Smooth muscle cell (in vitro differentiated cells): ENCODE data around the gene CELA3A. TPM values are rescaled to one million over a fixed set of nuclear protein-coding genes. Genes with fewer than 3 reads are reported as not detected.
"Not testable (repeated sequence)": the region's sequence is repeated elsewhere in the genome, so short reads cannot be mapped to it uniquely, and the experiment has no call there.

Experiments used
- DNase-seq: peaks from one replicate; lab custom pipeline; 2025; ENCODE audit not compliant: unreplicated experiment; lab: John Stamatoyannopoulos, UW
- H2AFZ ChIP-seq: fragments of 200-600 bp; sonication (generic); 2 replicates; pipeline ENCODE4 v1.6.0; 2016; ENCODE audit warnings: antibody characterized with exemption, low read depth, mild to moderate bottlenecking
- H3F3A ChIP-seq: fragments of 200-600 bp; sonication (generic); 2 replicates; pipeline ENCODE4 v1.6.0; 2017; ENCODE audit warnings: antibody characterized with exemption, low read depth
- H3K27ac ChIP-seq: fragments of 200-600 bp; sonication (generic); 2 replicates; pipeline ENCODE4 v1.5.1; 2016; ENCODE audit warnings: low read depth, mild to moderate bottlenecking
- H3K27me3 ChIP-seq: fragments of 200-600 bp; sonication (generic); 2 replicates; pipeline ENCODE4 v1.6.1; 2016; ENCODE audit warnings: low read depth, mild to moderate bottlenecking
- H3K36me3 ChIP-seq: fragments of 200-600 bp; sonication (generic); 2 replicates; pipeline ENCODE4 v1.5.1; 2016; ENCODE audit warnings: low read depth
- H3K4me1 ChIP-seq: fragments of 200-600 bp; sonication (generic); 2 replicates; pipeline ENCODE4 v1.5.1; 2016; ENCODE audit warnings: low read depth
- H3K4me2 ChIP-seq: fragments of 200-600 bp; sonication (generic); 2 replicates; pipeline ENCODE4 v1.6.0; 2016; ENCODE audit warnings: mild to moderate bottlenecking
- H3K4me3 ChIP-seq: fragments of 200-600 bp; sonication (generic); 2 replicates; pipeline ENCODE4 v1.5.1; 2016; ENCODE audit warnings: mild to moderate bottlenecking
- H3K79me2 ChIP-seq: fragments of 200-600 bp; sonication (generic); 2 replicates; pipeline ENCODE4 v1.6.0; 2016; ENCODE audit warnings: low read depth, mild to moderate bottlenecking
- H3K9ac ChIP-seq: fragments of 200-600 bp; sonication (generic); 2 replicates; pipeline ENCODE4 v1.6.0; 2016; ENCODE audit warnings: low read depth
- H3K9me3 ChIP-seq: fragments of 200-600 bp; sonication (generic); replicated peaks from 2 replicates; pipeline ENCODE4 v1.5.1; 2016; ENCODE audit warnings: low read depth
- H4K20me1 ChIP-seq: fragments of 200-600 bp; sonication (generic); 2 replicates; pipeline ENCODE4 v1.6.0; 2016; ENCODE audit warnings: low read depth
- WGBS: methylation state at CpG from one replicate; pipeline ENCODE4 v1.1.7; 2016; ENCODE audit warnings: low lambda C conversion rate; 5-methylcytosine and 5-hydroxymethylcytosine counted together
- polyA plus RNA-seq: library from polyadenylated mRNA; unstranded; fragments of >200 nt; fragmentation: Nextera tagmentation; extraction: Ambion mirVana; gene quantifications from 2 replicates; pipeline ENCODE4 v1.2.1, GENCODE V29; 2016
- total RNA-seq: library from RNA; depleted of rRNA; stranded (reverse); fragments of >200 nt; gene quantifications from 2 replicates; pipeline ENCODE4 v1.2.3, GENCODE V29; 2014

CELA3A gene
- total and polyA plus RNA-seq, 2 experiments from 2014 or later: not detected

DNA sequence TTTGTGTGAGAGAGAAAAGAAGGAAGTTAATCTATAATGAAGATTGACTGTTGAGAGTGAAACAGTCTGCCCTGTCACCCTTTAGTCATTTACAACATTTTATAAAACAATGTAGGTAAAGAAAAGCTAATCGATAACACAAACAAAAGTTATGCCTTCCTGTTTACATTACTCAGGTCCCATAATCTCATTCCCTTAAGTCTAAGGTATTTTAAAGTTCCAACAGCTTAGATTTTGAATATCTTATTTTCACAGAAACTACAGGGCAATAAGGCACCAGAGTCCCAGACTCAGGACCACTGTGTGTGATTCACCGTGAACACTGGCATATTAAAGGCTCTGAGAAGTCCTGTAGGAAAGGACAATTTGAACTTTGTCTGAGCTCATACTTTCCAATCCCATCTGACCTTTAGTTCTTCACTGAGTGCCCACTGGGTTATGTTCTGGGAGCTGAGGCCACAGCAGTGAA is 28.4 kb upstream of the CELA3A start:
- not testable (repeated sequence) for H3K9ac ChIP-seq

DNA sequence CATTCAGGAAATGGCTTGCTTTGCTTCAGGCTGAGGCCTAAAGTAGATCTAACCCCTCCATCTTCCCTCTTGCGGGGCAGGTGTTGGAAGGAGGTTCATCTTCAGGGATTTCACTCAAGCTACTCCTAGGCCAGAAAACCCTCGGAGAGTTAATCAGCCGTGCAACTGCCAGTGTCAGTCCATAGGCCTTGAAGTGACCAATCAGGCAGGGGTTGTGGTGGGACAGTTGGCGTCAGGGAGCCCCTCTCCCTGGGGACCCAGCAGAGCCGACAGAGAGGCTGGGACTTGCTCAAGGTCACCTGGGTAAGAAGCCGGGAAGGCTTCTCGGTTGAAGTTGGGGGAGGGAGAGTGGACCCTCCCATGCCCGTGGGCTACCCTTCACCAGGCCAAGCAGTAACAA is 27.5 kb upstream of the CELA3A start:
- not testable (repeated sequence) for H3K27me3 ChIP-seq, H3K4me1 ChIP-seq, DNase-seq, H3K36me3 ChIP-seq, H3K9ac ChIP-seq, H3K79me2 ChIP-seq, H3K27ac ChIP-seq, H4K20me1 ChIP-seq, H3K4me3 ChIP-seq, H3K4me2 ChIP-seq, H3K9me3 ChIP-seq, H3F3A ChIP-seq, H2AFZ ChIP-seq
- WGBS: 89% methylated on average over 8 of the region's 8 CpGs

More for the DNA sequence above, 28.4 kb upstream of the CELA3A start:
- H3K36me3 ChIP-seq, H3K27me3 ChIP-seq, H4K20me1 ChIP-seq, H3K4me1 ChIP-seq, H3K9me3 ChIP-seq, H2AFZ ChIP-seq, H3K4me3 ChIP-seq, H3F3A ChIP-seq, H3K79me2 ChIP-seq, H3K4me2 ChIP-seq, H3K27ac ChIP-seq, DNase-seq: not testable (repeated sequence)
- 90% methylated on average over 2 of the region's 2 CpGs for WGBS

DNA sequence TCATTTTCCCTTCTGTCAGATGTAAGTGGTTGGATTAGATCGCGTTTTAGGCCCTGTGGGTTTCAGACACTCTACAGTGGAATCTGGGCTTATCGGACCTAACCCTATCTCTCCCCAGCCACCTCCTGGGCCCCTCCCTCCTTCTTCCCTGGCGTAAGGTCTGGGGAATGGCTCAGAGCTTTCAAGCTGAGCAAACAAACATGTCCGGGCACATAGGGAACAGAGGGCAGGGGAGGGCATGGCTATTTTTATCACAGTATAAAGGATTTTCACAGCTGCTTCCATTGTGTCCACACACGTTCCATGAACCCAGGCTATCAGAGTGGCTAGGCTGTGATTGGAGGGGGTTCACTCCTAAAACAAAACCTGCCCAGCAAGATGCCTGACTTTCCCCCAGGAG is 26.8 kb upstream of the CELA3A start:
- H3K36me3 ChIP-seq, H3K27ac ChIP-seq, H2AFZ ChIP-seq, H3K79me2 ChIP-seq, H3K9me3 ChIP-seq, H3K27me3 ChIP-seq, DNase-seq, H4K20me1 ChIP-seq, H3K4me3 ChIP-seq, H3K4me1 ChIP-seq, H3K9ac ChIP-seq, H3F3A ChIP-seq, H3K4me2 ChIP-seq: not testable (repeated sequence)
- WGBS: 56% methylated on average over 6 of the region's 6 CpGs

DNA sequence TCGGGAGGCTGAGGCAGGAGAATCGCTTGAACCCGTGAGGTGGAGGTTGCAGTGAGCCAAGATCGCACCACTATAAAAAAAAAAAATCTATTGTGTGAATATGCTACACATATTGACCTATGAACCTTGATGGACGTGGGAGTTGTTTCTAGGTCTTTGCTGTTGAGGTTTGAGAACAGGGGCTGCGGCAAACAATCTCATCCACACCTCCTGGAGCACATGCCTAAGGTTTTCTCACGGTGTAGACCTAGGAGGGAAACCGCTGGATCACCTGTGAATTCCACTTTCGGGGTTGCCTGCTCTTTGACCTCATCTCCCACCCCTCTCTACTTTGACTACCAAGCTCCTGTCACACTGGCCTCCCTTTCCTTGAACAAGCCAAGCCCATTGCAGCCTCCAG is 26.2 kb upstream of the CELA3A start:
- not testable (repeated sequence) for H3K4me1 ChIP-seq, H3F3A ChIP-seq, H4K20me1 ChIP-seq, H3K36me3 ChIP-seq, H3K4me3 ChIP-seq, H3K27ac ChIP-seq, H3K9me3 ChIP-seq, DNase-seq, H3K4me2 ChIP-seq, H3K79me2 ChIP-seq, H3K9ac ChIP-seq, H2AFZ ChIP-seq, H3K27me3 ChIP-seq
- WGBS: 97% methylated on average over 9 of the region's 9 CpGs

DNA sequence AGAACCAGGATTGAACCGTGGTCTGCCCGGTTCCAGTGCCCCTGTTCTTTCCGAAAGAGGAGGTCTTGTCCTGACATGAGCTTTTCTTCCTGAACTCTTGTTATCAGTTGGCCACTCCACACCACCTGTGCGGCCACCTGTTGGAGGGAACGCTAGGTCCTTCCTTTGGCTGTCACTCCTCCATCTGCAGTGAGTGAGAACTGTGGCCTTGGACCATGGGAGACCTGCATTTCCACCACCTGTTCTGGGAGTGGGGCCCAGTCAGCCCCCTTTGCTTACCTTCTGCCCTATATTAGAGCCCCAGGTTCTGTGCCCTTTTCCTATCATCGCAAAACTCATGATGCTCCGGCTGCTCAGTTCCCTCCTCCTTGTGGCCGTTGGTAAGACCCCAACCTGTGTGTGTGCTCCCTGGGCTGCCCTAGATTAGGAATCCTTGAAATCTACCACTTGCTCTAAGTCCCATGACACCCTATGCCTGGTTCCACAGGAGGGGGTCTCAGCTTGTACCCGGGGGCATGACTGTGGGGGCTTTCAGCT is 24.7 kb upstream of the CELA3A start, which contains the start of gene CELA3B:
Gene CELA3B (plus strand): TSS at position 320 of the 537 bp plus-strand sequence. CDS start 18 bp downstream, at position 338.
- WGBS: 95% methylated on average over 6 of the region's 9 CpGs
- not testable (repeated sequence) for H3K4me1 ChIP-seq, H3K4me3 ChIP-seq, H4K20me1 ChIP-seq, H2AFZ ChIP-seq, H3F3A ChIP-seq, H3K9ac ChIP-seq, H3K27me3 ChIP-seq, H3K9me3 ChIP-seq, DNase-seq, H3K27ac ChIP-seq, H3K4me2 ChIP-seq, H3K79me2 ChIP-seq, H3K36me3 ChIP-seq

DNA sequence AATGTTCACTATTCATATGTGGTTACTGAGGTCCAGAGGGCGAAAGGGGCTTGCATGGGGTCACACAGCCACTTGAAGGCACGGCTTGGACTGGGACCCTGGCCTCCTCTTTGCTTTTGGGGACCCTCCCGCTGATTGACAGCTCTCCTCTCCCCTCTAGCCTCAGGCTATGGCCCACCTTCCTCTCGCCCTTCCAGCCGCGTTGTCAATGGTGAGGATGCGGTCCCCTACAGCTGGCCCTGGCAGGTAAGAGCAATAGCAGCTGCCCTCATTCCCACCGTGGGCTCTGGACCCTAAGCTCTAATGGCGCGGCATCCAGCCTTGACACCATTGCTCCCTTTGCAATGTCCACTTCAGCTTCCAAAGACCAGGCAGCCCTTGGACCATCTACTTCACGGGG is 23.2 kb upstream of the CELA3A start:
- H3K27me3 ChIP-seq, H3K4me3 ChIP-seq, H3K9me3 ChIP-seq, H3K4me1 ChIP-seq, H3K79me2 ChIP-seq, H3K36me3 ChIP-seq, DNase-seq, H2AFZ ChIP-seq, H3K4me2 ChIP-seq, H4K20me1 ChIP-seq, H3F3A ChIP-seq, H3K9ac ChIP-seq, H3K27ac ChIP-seq: not testable (repeated sequence)
- 89% methylated on average over 10 of the region's 11 CpGs for whole genome bisulfite sequencing
